Stimulated activated CD4-positive, alpha-beta T cell treated with anti-CD3 and anti-CD28 coated beads, Interleukin-4, amount 100 ng/mL, for 24 hours (primary cell): ENCODE results near the gene MARK1.

Experiments
- DNase-seq: peaks from one replicate; pipeline ENCODE4 v3.0.0-alpha.2; 2020

The MARK1 gene

GRCh38 chr1:220692436-220693228 is 164.7 kb downstream of the MARK1 start:
- no peak for DNase-seq

GRCh38 chr1:220694866-220695382 is 167.0 kb downstream of the MARK1 start:
- no peak for DNase-seq

GRCh38 chr1:220695426-220695825 is 167.5 kb downstream of the MARK1 start:
- no peak for DNase-seq

- DNase-seq, result no peak
Observed at GRCh38 chr1:220696226-220696862, 168.4 kb downstream of the MARK1 start.

- no peak for DNase-seq
Observed at GRCh38 chr1:220696863-220697231, 168.9 kb downstream of the MARK1 start.

- DNase-seq, result no peak
Observed at GRCh38 chr1:220697326-220697725, 169.4 kb downstream of the MARK1 start.

GRCh38 chr1:220698607-220699016 is 170.7 kb downstream of the MARK1 start:
- DNase-seq, result no peak

- no peak for DNase-seq
Observed at GRCh38 chr1:220699044-220699443, 171.1 kb downstream of the MARK1 start.

- DNase-seq, result no peak
Observed at GRCh38 chr1:220700556-220701179, 172.7 kb downstream of the MARK1 start.

GRCh38 chr1:220701974-220702373 is 174.0 kb downstream of the MARK1 start:
- no peak for DNase-seq

GRCh38 chr1:220702733-220703270 is 174.9 kb downstream of the MARK1 start:
- DNase-seq, result no peak

- DNase-seq, result no peak
Observed at GRCh38 chr1:220703305-220703704, 175.4 kb downstream of the MARK1 start.

- no peak for DNase-seq
Observed at GRCh38 chr1:220705782-220706181, 177.8 kb downstream of the MARK1 start.

- DNase-seq, result no peak
Observed at GRCh38 chr1:220706480-220706879, 178.5 kb downstream of the MARK1 start.

- no peak for DNase-seq
Observed at GRCh38 chr1:220707160-220707559, 179.2 kb downstream of the MARK1 start.

- DNase-seq, result no peak
Observed at GRCh38 chr1:220708244-220708643, 180.3 kb downstream of the MARK1 start.

GRCh38 chr1:220708936-220709801 is 181.2 kb downstream of the MARK1 start:
- DNase-seq, result no peak

GRCh38 chr1:220710333-220710732 is 182.4 kb downstream of the MARK1 start:
- DNase-seq, result no peak

- no peak for DNase-seq
Observed at GRCh38 chr1:220711056-220711809, 183.3 kb downstream of the MARK1 start.
